T-helper 2 cell (primary cell): ENCODE results near the gene HTR6.

Experiments
- DNase-seq, 5 experiments: peaks; one replicate each; pipeline versions ENCODE4 v3.0.0 to v3.0.0-alpha.2; 2012 to 2022

Gene HTR6

DNA sequence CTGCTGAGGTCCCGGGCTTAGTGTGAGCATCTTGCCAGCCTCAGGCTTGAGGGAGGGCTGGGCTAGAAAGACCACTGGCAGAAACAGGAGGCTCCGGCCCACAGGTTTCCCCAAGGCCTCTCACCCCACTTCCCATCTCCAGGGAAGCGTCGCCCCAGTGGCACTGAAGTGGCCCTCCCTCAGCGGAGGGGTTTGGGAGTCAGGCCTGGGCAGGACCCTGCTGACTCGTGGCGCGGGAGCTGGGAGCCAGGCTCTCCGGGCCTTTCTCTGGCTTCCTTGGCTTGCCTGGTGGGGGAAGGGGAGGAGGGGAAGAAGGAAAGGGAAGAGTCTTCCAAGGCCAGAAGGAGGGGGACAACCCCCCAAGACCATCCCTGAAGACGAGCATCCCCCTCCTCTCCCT, 7.2 kb upstream of the HTR6 start:
- no peak for DNase-seq

DNA sequence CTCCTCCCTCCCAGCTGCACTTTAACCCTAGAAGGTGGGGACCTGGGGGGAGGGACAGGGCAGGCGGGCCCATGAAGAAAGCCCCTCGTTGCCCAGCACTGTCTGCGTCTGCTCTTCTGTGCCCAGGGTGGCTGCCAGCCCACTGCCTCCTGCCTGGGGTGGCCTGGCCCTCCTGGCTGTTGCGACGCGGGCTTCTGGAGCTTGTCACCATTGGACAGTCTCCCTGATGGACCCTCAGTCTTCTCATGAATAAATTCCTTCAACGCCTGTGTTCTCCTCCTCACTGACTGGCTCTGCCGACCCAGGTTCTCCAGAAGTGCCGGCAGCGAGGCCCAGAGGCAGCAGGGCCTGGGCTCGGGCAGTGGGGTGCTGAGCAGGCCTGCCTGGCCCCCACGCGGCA, 6.5 kb upstream of the HTR6 start:
- DNase-seq: no peak

- peak in 3 of 5 experiments; percentile 16 to 57 (median 28) for DNase-seq
These were observed 2.9 kb upstream of the HTR6 start for GRCh38 chr1:19661721-19662228.

GRCh38 chr1:19662313-19662712, 2.4 kb upstream of the HTR6 start:
- DNase-seq: no peak

DNA sequence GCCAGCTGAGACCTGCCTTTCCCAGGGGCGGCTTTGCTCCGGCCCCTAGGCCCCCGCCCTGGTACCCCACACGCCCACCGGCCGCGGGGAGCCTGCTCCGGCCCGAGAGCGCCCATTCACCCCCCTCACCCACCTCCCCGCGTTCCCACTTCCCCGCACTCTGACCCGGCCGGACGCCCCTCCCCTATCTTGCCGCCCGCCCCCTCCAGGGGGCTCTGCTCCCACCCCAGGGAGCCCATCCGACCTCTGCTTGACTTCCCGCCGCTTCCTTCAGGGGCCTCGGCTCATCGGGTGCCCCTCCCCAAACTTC, 466 bp downstream of the HTR6 start:
- DNase-seq: no peak

DNA sequence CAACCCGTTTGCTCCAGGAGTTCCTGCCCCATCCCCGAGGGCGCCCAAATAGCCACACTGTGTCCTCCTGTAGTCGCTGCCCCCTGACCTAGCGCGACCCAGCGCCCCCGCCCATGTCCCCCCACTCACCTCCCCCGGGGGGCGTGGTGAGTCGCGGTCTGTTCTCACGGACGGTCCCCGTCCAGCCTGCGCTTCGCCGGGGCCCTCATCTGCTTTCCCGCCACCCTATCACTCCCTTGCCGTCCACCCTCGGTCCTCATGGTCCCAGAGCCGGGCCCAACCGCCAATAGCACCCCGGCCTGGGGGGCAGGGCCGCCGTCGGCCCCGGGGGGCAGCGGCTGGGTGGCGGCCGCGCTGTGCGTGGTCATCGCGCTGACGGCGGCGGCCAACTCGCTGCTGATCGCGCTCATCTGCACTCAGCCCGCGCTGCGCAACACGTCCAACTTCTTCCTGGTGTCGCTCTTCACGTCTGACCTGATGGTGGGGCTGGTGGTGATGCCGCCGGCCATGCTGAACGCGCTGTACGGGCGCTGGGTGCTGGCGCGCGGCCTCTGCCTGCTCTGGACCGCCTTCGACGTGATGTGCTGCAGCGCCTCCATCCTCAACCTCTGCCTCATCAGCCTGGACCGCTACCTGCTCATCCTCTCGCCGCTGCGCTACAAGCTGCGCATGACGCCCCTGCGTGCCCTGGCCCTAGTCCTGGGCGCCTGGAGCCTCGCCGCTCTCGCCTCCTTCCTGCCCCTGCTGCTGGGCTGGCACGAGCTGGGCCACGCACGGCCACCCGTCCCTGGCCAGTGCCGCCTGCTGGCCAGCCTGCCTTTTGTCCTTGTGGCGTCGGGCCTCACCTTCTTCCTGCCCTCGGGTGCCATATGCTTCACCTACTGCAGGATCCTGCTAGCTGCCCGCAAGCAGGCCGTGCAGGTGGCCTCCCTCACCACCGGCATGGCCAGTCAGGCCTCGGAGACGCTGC, 1.1 kb downstream of the HTR6 start:
- DNase-seq: no peak

- DNase-seq: no peak
These were observed 4.2 kb downstream of the HTR6 start for GRCh38 chr1:19668888-19669287.

DNA sequence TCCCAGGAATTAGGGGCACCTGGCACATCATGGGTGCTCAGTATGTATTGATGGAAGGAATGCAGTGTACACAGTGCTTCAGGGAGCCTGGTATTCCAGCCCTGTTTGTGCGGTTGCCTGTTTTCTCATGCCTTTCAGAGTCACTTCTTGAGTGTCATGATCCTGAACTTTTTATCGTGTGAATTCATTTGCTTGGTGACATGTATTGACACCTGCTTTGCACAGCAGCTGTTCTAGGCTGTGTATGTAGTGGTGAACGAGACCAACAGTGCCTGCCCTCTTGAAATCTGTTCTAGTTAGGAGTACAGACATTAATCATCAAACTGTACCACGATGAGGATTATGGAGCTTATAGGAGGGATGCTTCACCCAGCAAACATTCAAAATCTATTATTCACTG, 6.1 kb downstream of the HTR6 start:
- no peak for DNase-seq

- no peak for DNase-seq
These were observed 7.6 kb downstream of the HTR6 start for GRCh38 chr1:19672237-19672636.

DNA sequence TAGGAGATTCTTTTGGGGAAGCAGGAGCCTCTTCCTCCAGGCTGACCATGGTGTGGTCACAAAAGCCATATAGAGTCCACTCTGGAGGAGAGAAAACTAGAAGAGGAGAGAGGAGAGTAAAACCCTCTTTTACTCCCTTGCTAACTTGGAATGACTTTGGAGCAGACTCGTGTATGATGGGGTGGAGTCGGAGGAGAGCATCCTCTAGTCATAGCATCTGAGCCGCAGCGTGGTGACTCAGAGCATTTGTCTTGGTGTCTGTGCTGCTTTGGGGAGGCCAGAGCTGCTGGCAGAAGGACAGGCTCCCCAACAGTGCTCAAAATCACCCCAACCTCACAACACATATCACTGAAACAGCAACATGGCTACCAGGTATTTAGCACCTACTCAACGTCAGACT, 11.1 kb downstream of the HTR6 start:
- no peak for DNase-seq

- no peak for DNase-seq
These were observed 11.8 kb downstream of the HTR6 start for GRCh38 chr1:19676438-19676922.

GRCh38 chr1:19678493-19678892, 13.8 kb downstream of the HTR6 start:
- DNase-seq: no peak

- DNase-seq: no peak
These were observed 14.3 kb downstream of the HTR6 start for GRCh38 chr1:19678931-19679453.

DNA sequence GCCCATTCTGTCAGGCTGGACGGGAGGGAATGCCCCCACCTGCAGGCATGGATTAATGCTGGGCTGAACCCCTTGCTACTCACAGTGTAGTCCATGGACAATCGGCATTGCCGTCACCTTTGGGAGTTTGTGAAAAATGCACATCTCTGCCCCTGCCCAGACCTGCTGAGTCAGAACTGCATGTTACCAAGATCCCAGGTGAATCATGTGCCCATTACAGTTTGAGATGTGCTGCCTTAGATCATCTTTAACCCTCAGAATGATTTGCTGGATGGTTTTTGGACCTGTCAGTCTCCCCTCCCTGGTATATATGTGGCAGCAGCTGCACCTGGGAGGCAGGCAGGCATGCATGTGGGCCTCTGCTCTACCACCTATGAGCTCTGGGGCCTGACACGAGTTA, 15.0 kb downstream of the HTR6 start:
- no peak for DNase-seq

DNA sequence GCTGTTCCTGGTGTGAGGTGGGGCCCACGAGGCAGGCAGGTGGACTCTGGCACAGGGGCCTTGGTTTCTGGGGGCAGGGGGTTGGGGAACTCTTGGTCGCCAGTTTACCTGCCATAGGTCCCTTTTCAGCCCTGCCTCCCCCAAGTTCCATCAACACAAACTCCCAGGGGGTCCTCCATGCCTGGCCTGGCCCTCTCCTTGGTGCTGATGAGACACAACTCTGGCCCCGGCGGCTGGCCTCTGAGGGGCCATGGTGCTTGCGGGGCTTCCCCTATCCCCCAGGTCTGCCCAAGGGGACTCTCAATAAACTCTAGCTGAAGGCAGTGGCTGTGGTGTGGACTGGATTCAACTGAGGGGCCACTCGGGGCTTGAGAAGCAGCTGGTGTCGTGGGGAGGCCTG, 16.0 kb downstream of the HTR6 start:
- no peak for DNase-seq

- DNase-seq: no peak
These were observed 17.6 kb downstream of the HTR6 start for GRCh38 chr1:19682257-19682656.

- DNase-seq: no peak
These were observed 18.2 kb downstream of the HTR6 start for GRCh38 chr1:19682901-19683300.

- DNase-seq: no peak
These were observed 18.7 kb downstream of the HTR6 start for GRCh38 chr1:19683351-19683750.

GRCh38 chr1:19684677-19685076, 20.0 kb downstream of the HTR6 start:
- no peak for DNase-seq

DNA sequence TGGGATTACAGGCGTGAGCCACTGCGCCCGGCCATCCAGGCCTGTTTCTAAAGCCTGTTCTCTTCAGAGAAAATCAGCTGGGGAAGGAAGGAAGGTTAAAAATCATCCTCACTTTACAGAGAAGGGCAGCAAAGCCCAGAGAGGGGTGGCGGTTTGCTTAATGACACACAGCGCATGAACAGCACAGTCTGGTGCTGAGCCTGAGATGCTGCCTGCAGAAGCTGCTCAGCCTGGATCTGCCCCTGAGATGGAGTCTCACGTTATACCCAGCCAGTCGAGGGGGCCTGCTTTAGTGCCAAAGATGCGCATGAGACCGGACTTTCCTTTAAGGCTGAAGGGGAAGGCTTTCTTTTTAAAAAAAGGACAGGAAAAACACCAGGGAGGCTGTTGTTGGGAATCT, 21.3 kb downstream of the HTR6 start:
- DNase-seq: no peak

DNA sequence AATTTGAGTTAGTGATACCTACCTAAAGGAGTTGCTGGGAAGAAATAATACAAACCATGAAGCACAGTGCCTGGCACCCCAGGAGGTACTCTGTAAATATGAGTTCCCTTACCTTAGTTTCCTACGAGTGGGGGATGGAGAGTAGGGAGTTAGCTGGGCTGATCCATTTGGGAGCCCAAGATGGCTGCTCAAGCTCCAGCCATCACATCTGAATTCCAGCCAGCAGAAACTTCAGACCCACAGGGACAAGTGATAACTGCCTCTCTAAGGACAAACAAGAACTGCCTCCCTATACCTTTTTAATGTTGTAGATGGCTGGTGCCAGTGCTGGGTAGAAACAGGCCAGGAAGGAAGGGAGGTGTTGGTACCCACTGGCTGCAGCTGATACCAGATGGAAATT, 22.7 kb downstream of the HTR6 start:
- DNase-seq: no peak

- DNase-seq: peak in 3 of 5 experiments; percentile 30 to 80 (median 62)
These were observed 23.6 kb downstream of the HTR6 start for GRCh38 chr1:19688041-19688842.

GRCh38 chr1:19689085-19689757, 24.5 kb downstream of the HTR6 start:
- DNase-seq: no peak
